ENCODE data around the gene CLEC4F. TPM values are rescaled to one million over a fixed set of nuclear protein-coding genes. Genes with fewer than 3 reads are reported as not detected.

The CLEC4F gene
- polyA plus RNA-seq, 2 donors = 0.14 to 0.51 TPM

GRCh38 chr2:70767079-70767698, 53.2 kb downstream of the CLEC4F start:
- WGBS, 2 donors = 1% methylated on average over 44 to 51 of the region's 51 CpGs
- Histone ChIP-seq H3K27me3 (ENCODE audit: control insufficient read depth in 1 of 2, insufficient read depth in 2 of 2, low read length in 2 of 2) (peaks cover 0 to 15% of the 10 kb centered on the region in 2 donors), H3K4me3 (ENCODE audit: low read depth in 1 of 2, low read length in 2 of 2) (peak overlapping the region in 1 of 2 donors; percentile 38), H3K4me1 (ENCODE audit: control insufficient read depth in 2 of 2, insufficient read depth in 2 of 2, low read length in 1 of 2) (peaks cover 4 to 5% of the 10 kb centered on the region in 2 donors), H3K27ac (ENCODE audit: low read depth in 2 of 2, low read length in 1 of 2) (no peak overlapping the region), H3K36me3 (ENCODE audit: control insufficient read depth in 2 of 2, insufficient read depth in 2 of 2, low read length in 1 of 2) (no peaks in the 10 kb centered on the region), H3K9me3 (ENCODE audit: control insufficient read depth in 2 of 2, insufficient read depth in 1 of 2, low read depth in 1 of 2, low read length in 1 of 2) (no peaks in the 10 kb centered on the region)

- Histone ChIP-seq H3K27ac (ENCODE audit: low read depth in 2 of 2, low read length in 1 of 2) (no peak overlapping the region), H3K27me3 (ENCODE audit: control insufficient read depth in 1 of 2, insufficient read depth in 2 of 2, low read length in 2 of 2) (peaks cover 0 to 15% of the 10 kb centered on the region in 2 donors), H3K36me3 (ENCODE audit: control insufficient read depth in 2 of 2, insufficient read depth in 2 of 2, low read length in 1 of 2) (no peaks in the 10 kb centered on the region), H3K4me3 (ENCODE audit: low read depth in 1 of 2, low read length in 2 of 2) (peak overlapping the region in 1 of 2 donors; percentile 38), H3K9me3 (ENCODE audit: control insufficient read depth in 2 of 2, insufficient read depth in 1 of 2, low read depth in 1 of 2, low read length in 1 of 2) (no peaks in the 10 kb centered on the region), H3K4me1 (ENCODE audit: control insufficient read depth in 2 of 2, insufficient read depth in 2 of 2, low read length in 1 of 2) (peaks cover 4 to 5% of the 10 kb centered on the region in 2 donors)
- 17 to 20% methylated on average over 7 of the region's 7 CpGs for WGBS, 2 donors
These were observed 53.9 kb downstream of the CLEC4F start for GRCh38 chr2:70766357-70767078.

GRCh38 chr2:70765507-70765906, 54.9 kb downstream of the CLEC4F start:
- no peak overlapping the region for H3K27ac ChIP-seq (ENCODE audit: low read depth in 2 of 2, low read length in 1 of 2)
- peaks cover 0 to 15% of the 10 kb centered on the region in 2 donors for H3K27me3 ChIP-seq (ENCODE audit: control insufficient read depth in 1 of 2, insufficient read depth in 2 of 2, low read length in 2 of 2)
- 84 to 86% methylated on average over 7 of the region's 7 CpGs for WGBS, 2 donors

DNA sequence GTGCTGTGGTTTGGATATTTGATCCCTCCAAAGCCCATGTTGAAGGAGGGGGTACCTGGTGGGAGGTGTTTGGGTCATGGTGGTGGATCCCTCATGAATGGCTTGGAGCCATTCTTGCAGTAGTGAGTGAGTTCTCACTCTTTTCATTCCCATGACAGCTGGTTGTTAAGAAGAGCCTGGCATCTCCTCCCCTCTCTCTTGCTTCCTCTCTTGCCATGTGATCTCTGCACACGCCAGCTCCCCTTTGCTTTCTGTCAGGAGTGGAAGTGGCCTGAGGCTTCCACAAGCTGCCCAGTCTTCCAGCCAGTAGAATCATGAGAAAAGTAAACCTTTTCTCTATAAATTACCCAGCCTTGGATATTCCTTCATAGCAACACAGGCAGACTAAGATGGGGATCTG, 61.0 kb downstream of the CLEC4F start:
- H3K4me3 ChIP-seq (ENCODE audit: low read depth in 1 of 2, low read length in 2 of 2) = no peak overlapping the region
- 79 to 82% methylated on average over 1 of the region's 1 CpG for WGBS, 2 donors
- H3K27me3 ChIP-seq (ENCODE audit: control insufficient read depth in 1 of 2, insufficient read depth in 2 of 2, low read length in 2 of 2) = peaks cover 0 to 4% of the 10 kb centered on the region in 2 donors
- H3K27ac ChIP-seq (ENCODE audit: low read depth in 2 of 2, low read length in 1 of 2) = no peak overlapping the region
- H3K36me3 ChIP-seq (ENCODE audit: control insufficient read depth in 2 of 2, insufficient read depth in 2 of 2, low read length in 1 of 2) = no peaks in the 10 kb centered on the region
- no peaks in the 10 kb centered on the region for H3K9me3 ChIP-seq (ENCODE audit: control insufficient read depth in 2 of 2, insufficient read depth in 1 of 2, low read depth in 1 of 2, low read length in 1 of 2)
- H3K4me1 ChIP-seq (ENCODE audit: control insufficient read depth in 2 of 2, insufficient read depth in 2 of 2, low read length in 1 of 2) = no peaks in the 10 kb centered on the region

More at GRCh38 chr2:70765507-70765906, 54.9 kb downstream of the CLEC4F start:
- no peak overlapping the region for H3K4me3 ChIP-seq (ENCODE audit: low read depth in 1 of 2, low read length in 2 of 2)
- no peaks in the 10 kb centered on the region for H3K36me3 ChIP-seq (ENCODE audit: control insufficient read depth in 2 of 2, insufficient read depth in 2 of 2, low read length in 1 of 2)
- no peaks in the 10 kb centered on the region for H3K9me3 ChIP-seq (ENCODE audit: control insufficient read depth in 2 of 2, insufficient read depth in 1 of 2, low read depth in 1 of 2, low read length in 1 of 2)
- H3K4me1 ChIP-seq (ENCODE audit: control insufficient read depth in 2 of 2, insufficient read depth in 2 of 2, low read length in 1 of 2) = peaks cover 4 to 5% of the 10 kb centered on the region in 2 donors

Other genes with a start within 250 kb of the CLEC4F start
- under 1 TPM; 0.09 to 0.12 TPM for gene ADD2, start 52.4 kb downstream of the CLEC4F start, polyA plus RNA-seq
- under 1 TPM in 1 of 2 donors, not detected in 1; 0.07 TPM for gene FIGLA, start 30.0 kb downstream of the CLEC4F start, polyA plus RNA-seq
- 10 to 100 TPM in 1 of 2 donors, under 1 TPM in 1; 0.94 to 10.2 TPM for gene CD207, start 15.2 kb upstream of the CLEC4F start, polyA plus RNA-seq
- gene VAX2, start 80.0 kb upstream of the CLEC4F start, polyA plus RNA-seq = under 1 TPM; 0.51 to 0.79 TPM
- gene ATP6V1B1, start 115.3 kb upstream of the CLEC4F start, polyA plus RNA-seq = under 1 TPM; 0.13 to 0.88 TPM
- 1 to 10 TPM in 1 of 2 donors, under 1 TPM in 1; 0.35 to 1.0 TPM for gene ANKRD53, start 158.0 kb upstream of the CLEC4F start, polyA plus RNA-seq
- gene TEX261, start 174.3 kb upstream of the CLEC4F start, polyA plus RNA-seq = 10 to 100 TPM; 17.5 to 23.9 TPM
- 100 to 1,000 TPM; 356 to 374 TPM for gene NAGK, start 248.0 kb upstream of the CLEC4F start, polyA plus RNA-seq

All from esophagus (tissue), 2 donors.